SK-N-SH (cell line): ENCODE measurements around the gene MTFMT. TPM values are rescaled to one million over a fixed set of nuclear protein-coding genes. Genes with fewer than 3 reads are reported as not detected.

Experiments
- CTCF ChIA-PET: fragments of 300-600, 350-600 bp; formaldehyde crosslinking; extraction: SDS; loops from one replicate; lab custom pipeline; 2021; lab: Yijun Ruan, JAX
- POLR2A ChIA-PET: fragments of 350-600 bp; sonication (Branson Sonifier 250); formaldehyde crosslinking; extraction: SDS; loops from one replicate; lab custom pipeline; 2020; ENCODE audit warnings: antibody characterized with exemption, inconsistent platforms; lab: Yijun Ruan, JAX
- DNase-seq: peaks from one replicate; pipeline ENCODE4 v3.0.0; 2012
- H2AFZ ChIP-seq: fragments of 200-600 bp; sonication (generic); 2 replicates; pipeline ENCODE4 v1.8.1; 2016; ENCODE audit warnings: antibody characterized with exemption, mild to moderate bottlenecking, low read depth
- H3F3A ChIP-seq: fragments of 200-600 bp; sonication (generic); replicated peaks from 2 replicates; pipeline ENCODE3; 2016; ENCODE audit warnings: antibody characterized with exemption, mild to moderate bottlenecking; ENCODE audit not compliant: insufficient read depth
- H3K27ac ChIP-seq, 2 experiments: fragments of 200-500 bp in 1 of 2; fragments of 200-600 bp in 1 of 2; sonication (Bioruptor generic) in 1 of 2; sonication (generic), shearing (Covaris generic) in 1 of 2; 2 replicates each; pipeline versions ENCODE4 v1.5.1 to v1.6.1; 2014 to 2016; ENCODE audit warnings: low read depth in 2 of 2, inconsistent platforms in 1 of 2, low read length in 1 of 2, mild to moderate bottlenecking in 1 of 2, mixed read lengths in 1 of 2
- H3K27me3 ChIP-seq: fragments of 200-600 bp; sonication (generic), shearing (Covaris generic); 2 replicates; pipeline ENCODE4 v1.6.1; 2016; ENCODE audit warnings: mixed run types; ENCODE audit not compliant: insufficient read depth
- H3K36me3 ChIP-seq, 2 experiments: fragments of 200-500 bp in 1 of 2; fragments of 200-600 bp in 1 of 2; sonication (Bioruptor generic) in 1 of 2; sonication (generic) in 1 of 2; replicated peaks in 1 of 2; 2 replicates each; pipeline versions ENCODE3 to v1.5.1; 2014 to 2016; ENCODE audit warnings: low read length in 1 of 2, mild to moderate bottlenecking in 1 of 2; ENCODE audit not compliant: insufficient read depth in 2 of 2, control insufficient read depth in 1 of 2
- H3K4me1 ChIP-seq, 2 experiments: fragments of 200-500 bp in 1 of 2; fragments of 200-600 bp in 1 of 2; sonication (Bioruptor generic) in 1 of 2; sonication (generic), shearing (Covaris generic) in 1 of 2; 2 replicates each; pipeline versions ENCODE4 v1.5.1 to v1.6.1; 2014 to 2016; ENCODE audit warnings: low read depth in 1 of 2, low read length in 1 of 2, mixed run types in 1 of 2; ENCODE audit not compliant: insufficient read depth in 2 of 2, control insufficient read depth in 1 of 2
- H3K4me2 ChIP-seq: fragments of 200-600 bp; sonication (generic), shearing (Covaris generic); 2 replicates; pipeline ENCODE4 v1.6.1; 2017; ENCODE audit warnings: mixed run types
- H3K4me3 ChIP-seq, 2 experiments: fragments of 200-500 bp in 1 of 2; fragments of 200-600 bp in 1 of 2; sonication (Bioruptor generic) in 1 of 2; sonication (generic), shearing (Covaris generic) in 1 of 2; 2 replicates each; pipeline versions ENCODE4 v1.5.1 to v1.8.1; 2014 to 2016; ENCODE audit warnings: low read depth in 2 of 2, inconsistent platforms in 1 of 2, low read length in 1 of 2, mild to moderate bottlenecking in 1 of 2, mixed read lengths in 1 of 2, moderate library complexity in 1 of 2
- H3K79me2 ChIP-seq: fragments of 200-600 bp; sonication (generic); 2 replicates; pipeline ENCODE4 v1.8.1; 2017; ENCODE audit warnings: mild to moderate bottlenecking; ENCODE audit not compliant: insufficient read depth
- H3K9ac ChIP-seq: fragments of 200-600 bp; sonication (generic); 2 replicates; pipeline ENCODE4 v1.6.1; 2017; ENCODE audit warnings: mixed run types
- H3K9me2 ChIP-seq: fragments of 200-600 bp; sonication (generic); 2 replicates; pipeline ENCODE4 v1.6.1; 2017; ENCODE audit warnings: mixed run types
- H3K9me3 ChIP-seq: fragments of 200-600 bp; sonication (generic); 2 replicates; pipeline ENCODE4 v1.6.1; 2017; ENCODE audit warnings: mixed run types, mild to moderate bottlenecking, moderate library complexity
- H4K20me1 ChIP-seq: fragments of 200-600 bp; sonication (generic); 2 replicates; pipeline ENCODE4 v1.6.1; 2017; ENCODE audit warnings: mild to moderate bottlenecking, mixed run types; ENCODE audit not compliant: insufficient read depth
- CHD2 ChIP-seq: fragments of 150-350 bp; IDR thresholded peaks from 2 replicates; pipeline ENCODE4 v1.6.1; 2018; ENCODE audit warnings: low read length; ENCODE audit not compliant: partially characterized antibody
- CTCF ChIP-seq: fragments of 200-600 bp; sonication (generic); IDR thresholded peaks from 2 replicates; pipeline ENCODE4 v1.6.1; 2017; ENCODE audit warnings: antibody characterized with exemption, mild to moderate bottlenecking, moderate library complexity
- EP300 ChIP-seq, 2 experiments: IDR thresholded peaks; 2 replicates each; pipeline versions ENCODE4 v1.4.0 to v1.6.1; 2012; ENCODE audit warnings: borderline replicate concordance in 1 of 2, low read depth in 1 of 2, low read length in 1 of 2
- IRF3 ChIP-seq: fragments of 150-350 bp; IDR thresholded peaks from 2 replicates; pipeline ENCODE4 v1.6.1; 2016; ENCODE audit warnings: mild to moderate bottlenecking, low read depth, low read length
- JUND ChIP-seq: IDR thresholded peaks from 2 replicates; pipeline ENCODE4 v1.4.0; 2012
- MEF2A ChIP-seq: IDR thresholded peaks from 2 replicates; pipeline ENCODE4 v1.4.0; 2012; ENCODE audit warnings: low read depth, borderline replicate concordance
- MXI1 ChIP-seq: IDR thresholded peaks from 2 replicates; pipeline ENCODE4 v1.6.1; 2012; ENCODE audit warnings: mild to moderate bottlenecking, low read depth, low read length, improper control_type of control experiment
- NFIC ChIP-seq: IDR thresholded peaks from 2 replicates; pipeline ENCODE4 v1.4.0; 2012; ENCODE audit warnings: borderline replicate concordance
- PBX3 ChIP-seq: IDR thresholded peaks from 2 replicates; pipeline ENCODE4; 2012
- RCOR1 ChIP-seq: fragments of 150-350 bp; IDR thresholded peaks from 2 replicates; pipeline ENCODE4 v1.6.1; 2017; ENCODE audit warnings: antibody characterized with exemption, low read length
- REST ChIP-seq: IDR thresholded peaks from 2 replicates; pipeline ENCODE4 v1.6.1; 2012; ENCODE audit warnings: mild to moderate bottlenecking, low read depth, low read length, moderate library complexity
- RXRA ChIP-seq: IDR thresholded peaks from 2 replicates; pipeline ENCODE4 v1.4.0; 2012; ENCODE audit warnings: low read depth, mild to moderate bottlenecking, borderline replicate concordance
- SIN3A ChIP-seq: IDR thresholded peaks from 2 replicates; pipeline ENCODE4 v1.6.1; 2012; ENCODE audit warnings: low read depth, mild to moderate bottlenecking, low read length, moderate library complexity, borderline replicate concordance
- SMC3 ChIP-seq: IDR thresholded peaks from 2 replicates; pipeline ENCODE4 v1.6.1; 2012; ENCODE audit warnings: low read depth, low read length, improper control_type of control experiment
- USF1 ChIP-seq: IDR thresholded peaks from 2 replicates; pipeline ENCODE4 v1.4.0; 2012; ENCODE audit warnings: low read depth, borderline replicate concordance
- USF2 ChIP-seq: fragments of 150-350 bp; IDR thresholded peaks from 2 replicates; pipeline ENCODE4 v1.6.1; 2017; ENCODE audit warnings: antibody characterized with exemption, low read length, low read depth, borderline replicate concordance
- WGBS: methylation state at CpG from one replicate; pipeline ENCODE4 v1.1.6; 2017; ENCODE audit warnings: low lambda C conversion rate; 5-methylcytosine and 5-hydroxymethylcytosine counted together
- polyA plus RNA-seq, 3 experiments: library from polyadenylated mRNA; depleted of rRNA; stranded (reverse); fragments of >200 nt; gene quantifications; 2 replicates each; pipeline ENCODE4 v1.2.3, GENCODE V29; 2012

MTFMT gene
- polyA plus RNA-seq, 1 of the 3 experiments (the other 2 are of a cell fraction) = 12.1 TPM

GRCh38 chr15:64970698-64971097 is 58.7 kb downstream of the MTFMT start:
- TF ChIP-seq JUND (no peak), PBX3 (no peak), MXI1 (no peak), USF2 (no peak), RCOR1 (no peak), EP300 (IDR thresholded peaks at IDR 0.05; ENCODE audit: borderline replicate concordance in 1 of 2, low read depth in 1 of 2, low read length in 1 of 2) (no peak), REST (no peak), USF1 (no peak)
- over 99% methylated on average over 7 of the region's 7 CpGs for WGBS
- CTCF ChIA-PET = interaction anchor here (1.5 kb wide), 1 partner anchor 12 kb away, joined by 4 read pairs; no protein-coding TSS in a partner anchor
- peaks cover 38 to 65% of the 10 kb centered on the region in 2 experiments for H3K36me3 ChIP-seq
- H3K27ac ChIP-seq = no peak overlapping the region
- H4K20me1 ChIP-seq = no peaks in the 10 kb centered on the region
- DNase-seq = no peak
- no peak overlapping the region for H3K4me2 ChIP-seq
- H3K4me1 ChIP-seq = no peaks in the 10 kb centered on the region
- no peak overlapping the region for H3K4me3 ChIP-seq
- no peak overlapping the region for H3K9ac ChIP-seq
- H3K27me3 ChIP-seq = no peaks in the 10 kb centered on the region
- POLR2A ChIA-PET = no interaction called here
- no peak overlapping the region for H2AFZ ChIP-seq
- H3K79me2 ChIP-seq = no peaks in the 10 kb centered on the region
- H3K9me3 ChIP-seq = no peaks in the 10 kb centered on the region
- H3F3A ChIP-seq = peaks cover 8% of the 10 kb centered on the region
- H3K9me2 ChIP-seq = no peaks in the 10 kb centered on the region

- CTCF ChIA-PET = no interaction called here
- DNase-seq = no peak
- Histone ChIP-seq H3K27ac (no peak overlapping the region), H3K36me3 (peaks cover 39 to 69% of the 10 kb centered on the region in 2 experiments), H3K27me3 (no peaks in the 10 kb centered on the region), H3K9me3 (no peaks in the 10 kb centered on the region), H3K4me3 (no peak overlapping the region), H4K20me1 (no peaks in the 10 kb centered on the region), H3K9ac (no peak overlapping the region), H3K79me2 (no peaks in the 10 kb centered on the region), H3K4me1 (no peaks in the 10 kb centered on the region), H2AFZ (no peak overlapping the region), H3K9me2 (no peaks in the 10 kb centered on the region), H3K4me2 (no peak overlapping the region), H3F3A (peaks cover 8% of the 10 kb centered on the region)
- 100% methylated on average over 1 of the region's 1 CpG for WGBS
- POLR2A ChIA-PET = no interaction called here
- TF ChIP-seq CHD2 (no peak), IRF3 (no peak), RXRA (no peak), NFIC (no peak), MXI1 (no peak), SIN3A (no peak), SMC3 (no peak), USF2 (no peak), CTCF (no peak), MEF2A (no peak)
Observed at GRCh38 chr15:64969401-64969800, 60.0 kb downstream of the MTFMT start.
